HUES48 (cell line): ENCODE data around the gene SETD7.

Experiments
- H3K27ac ChIP-seq: one replicate; pipeline ENCODE4 v1.7.0; 2013; ENCODE audit warnings: low read depth, low read length, inconsistent platforms
- H3K27me3 ChIP-seq: 2 replicates; pipeline ENCODE4 v1.6.1; 2013; ENCODE audit warnings: mild to moderate bottlenecking, low read length; ENCODE audit not compliant: control insufficient read depth, insufficient read depth
- H3K36me3 ChIP-seq: 2 replicates; pipeline ENCODE4 v1.6.1; 2013; ENCODE audit warnings: low read length; ENCODE audit not compliant: control insufficient read depth, insufficient read depth
- H3K4me1 ChIP-seq: 2 replicates; pipeline ENCODE4 v1.6.1; 2013; ENCODE audit warnings: mild to moderate bottlenecking, low read length; ENCODE audit not compliant: control insufficient read depth, insufficient read depth
- H3K4me3 ChIP-seq: 2 replicates; pipeline ENCODE4 v1.5.1; 2013; ENCODE audit warnings: mild to moderate bottlenecking, low read depth, low read length
- H3K9ac ChIP-seq: 2 replicates; pipeline ENCODE4 v1.6.1; 2013; ENCODE audit warnings: mild to moderate bottlenecking, low read depth, low read length, moderate library complexity
- H3K9me3 ChIP-seq: 2 replicates; pipeline ENCODE4 v1.6.1; 2013; ENCODE audit warnings: low read length; ENCODE audit not compliant: control insufficient read depth, insufficient read depth

The SETD7 gene

GRCh38 chr4:139556071-139556723 is at the start of gene SETD7:
Gene SETD7 (minus strand): TSS chr4:139556219. CDS start chr4:139556137, 82 bp downstream.
- Histone ChIP-seq H3K27me3 (peaks cover 77% of the 10 kb centered on the region), H3K27ac (peak within 1 kb of the TSS; percentile 50), H3K9me3 (no peaks in the 10 kb centered on the region), H3K9ac (peak within 1 kb of the TSS; percentile 59), H3K4me3 (peak within 1 kb of the TSS; percentile 72), H3K4me1 (peaks cover 25% of the 10 kb centered on the region), H3K36me3 (no peaks in the 10 kb centered on the region)

DNA sequence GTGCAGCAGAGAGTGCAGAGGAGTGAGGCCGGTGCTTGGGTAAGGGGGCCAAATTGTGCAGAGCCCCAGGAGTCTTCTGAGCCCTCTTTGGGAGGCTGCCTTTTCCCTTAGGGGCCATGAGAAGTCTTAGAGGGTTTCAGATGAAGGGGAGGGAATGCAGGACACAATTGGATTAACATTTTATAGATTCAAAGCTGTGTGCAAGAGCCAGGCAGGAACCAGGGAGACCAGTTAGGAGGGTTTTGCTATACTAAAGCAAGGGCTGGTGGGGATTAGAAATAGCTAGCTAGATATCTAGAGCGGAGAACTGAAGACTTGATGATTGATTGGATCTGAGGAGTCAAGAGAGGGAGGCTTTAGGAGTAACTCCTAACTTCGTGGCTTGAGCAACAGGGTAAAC is 49.5 kb upstream of the SETD7 start:
- no peaks in the 10 kb centered on the region for H3K9me3 ChIP-seq
- 0 out of 2 replicates have a peak, but pooled peaks cover 4% of the 10 kb centered on the region for H3K27me3 ChIP-seq
- no peak overlapping the region for H3K4me3 ChIP-seq
- H3K27ac ChIP-seq, result no peak overlapping the region
- H3K9ac ChIP-seq, result no peak overlapping the region
- H3K36me3 ChIP-seq, result no peaks in the 10 kb centered on the region
- H3K4me1 ChIP-seq, result peaks cover 7% of the 10 kb centered on the region

DNA sequence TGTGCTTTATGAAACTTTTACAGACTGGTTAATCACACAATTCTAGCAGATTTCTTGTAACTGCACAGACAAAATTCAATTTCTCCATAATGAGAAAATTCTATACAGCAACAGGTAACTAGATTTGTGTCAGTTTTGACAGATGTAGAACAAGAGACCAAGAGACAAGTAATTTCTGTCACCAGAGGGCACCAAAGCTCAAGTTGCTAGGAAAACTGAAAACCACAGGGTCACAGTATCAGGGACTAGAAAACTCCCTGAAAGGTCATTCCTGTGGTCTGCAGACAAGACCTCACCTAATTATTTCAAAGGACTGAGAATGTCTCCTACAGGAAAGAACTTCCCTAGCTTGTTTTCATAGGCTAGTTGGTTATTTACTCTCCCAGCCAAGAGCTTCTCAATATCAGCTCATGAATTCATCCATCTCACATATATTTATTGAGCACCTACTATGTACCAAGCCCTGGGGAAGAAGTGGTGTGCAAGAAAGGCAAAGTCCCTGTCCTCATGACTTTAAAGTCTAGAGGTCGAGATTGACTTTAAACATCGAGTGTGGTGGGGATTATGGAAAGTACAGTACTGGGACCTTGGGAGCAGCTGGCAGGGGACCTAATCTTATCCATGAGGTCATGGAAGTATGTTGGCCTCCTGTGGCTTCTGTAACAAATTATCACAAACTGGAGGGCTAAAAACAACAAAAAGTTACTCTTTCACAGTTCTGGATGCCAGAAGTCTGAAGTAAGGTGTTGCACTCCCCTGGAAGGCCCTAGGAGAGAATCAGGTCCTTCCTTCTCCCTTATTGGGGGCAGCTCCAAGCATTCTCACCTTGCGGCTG is 47.8 kb upstream of the SETD7 start:
- H3K4me1 ChIP-seq, result peaks cover 7% of the 10 kb centered on the region
- H3K9me3 ChIP-seq, result no peaks in the 10 kb centered on the region
- no peak overlapping the region for H3K4me3 ChIP-seq
- no peaks in the 10 kb centered on the region for H3K36me3 ChIP-seq
- H3K9ac ChIP-seq, result no peak overlapping the region
- peak overlapping the region; percentile 22 for H3K27ac ChIP-seq
- H3K27me3 ChIP-seq, result 0 out of 2 replicates have a peak, but pooled peaks cover 4% of the 10 kb centered on the region

GRCh38 chr4:139602776-139603360 is 46.8 kb upstream of the SETD7 start:
- H3K9me3 ChIP-seq, result no peaks in the 10 kb centered on the region
- no peak overlapping the region for H3K4me3 ChIP-seq
- no peaks in the 10 kb centered on the region for H3K36me3 ChIP-seq
- H3K27me3 ChIP-seq, result 0 out of 2 replicates have a peak, but pooled peaks cover 4% of the 10 kb centered on the region
- H3K4me1 ChIP-seq, result peaks cover 7% of the 10 kb centered on the region
- H3K9ac ChIP-seq, result no peak overlapping the region
- H3K27ac ChIP-seq, result no peak overlapping the region

- no peaks in the 10 kb centered on the region for H3K27me3 ChIP-seq
- H3K4me3 ChIP-seq, result no peak overlapping the region
- H3K9me3 ChIP-seq, result no peaks in the 10 kb centered on the region
- no peak overlapping the region for H3K9ac ChIP-seq
- no peak overlapping the region for H3K27ac ChIP-seq
- H3K36me3 ChIP-seq, result no peaks in the 10 kb centered on the region
- no peaks in the 10 kb centered on the region for H3K4me1 ChIP-seq
These were observed 44.6 kb upstream of the SETD7 start for GRCh38 chr4:139600662-139601061.

- H3K4me3 ChIP-seq, result no peak overlapping the region
These were observed 43.8 kb upstream of the SETD7 start for GRCh38 chr4:139599594-139600374.

GRCh38 chr4:139599076-139599475 is 43.1 kb upstream of the SETD7 start:
- Histone ChIP-seq H3K4me1 (no peaks in the 10 kb centered on the region), H3K27ac (no peak overlapping the region)

More at GRCh38 chr4:139599594-139600374, 43.8 kb upstream of the SETD7 start:
- no peak overlapping the region for H3K9ac ChIP-seq
- no peaks in the 10 kb centered on the region for H3K36me3 ChIP-seq
- H3K27me3 ChIP-seq, result no peaks in the 10 kb centered on the region
- H3K9me3 ChIP-seq, result no peaks in the 10 kb centered on the region
- H3K4me1 ChIP-seq, result no peaks in the 10 kb centered on the region
- H3K27ac ChIP-seq, result no peak overlapping the region

DNA sequence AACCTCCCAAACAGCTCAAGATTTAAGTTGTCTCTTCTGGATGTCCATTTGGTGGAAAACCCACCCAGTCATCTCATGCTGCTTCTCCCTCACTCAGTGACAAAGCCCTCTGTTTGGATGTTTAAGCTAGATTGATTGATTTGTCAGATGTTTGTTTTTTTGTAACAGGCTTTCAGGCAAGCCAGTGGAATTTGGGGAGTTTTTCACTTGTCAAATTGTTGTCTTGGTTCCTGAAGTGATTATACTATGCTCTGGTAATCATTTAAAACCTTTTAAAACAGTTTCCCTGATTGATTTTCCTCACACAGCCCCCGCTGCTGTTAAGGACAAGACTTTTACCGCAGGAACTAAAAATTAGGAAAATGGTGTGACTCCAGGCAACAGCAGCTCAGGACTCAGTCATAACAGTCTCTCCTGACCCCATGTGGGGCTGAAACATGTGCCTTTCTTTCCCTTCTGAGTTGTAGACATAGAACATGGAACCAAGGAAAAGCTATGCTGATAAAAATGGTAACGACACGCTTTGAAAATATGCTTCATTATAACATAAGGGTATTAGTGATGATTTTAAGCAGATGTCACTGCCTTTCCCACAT is 40.8 kb upstream of the SETD7 start:
- H3K4me1 ChIP-seq, result no peaks in the 10 kb centered on the region
- no peaks in the 10 kb centered on the region for H3K27me3 ChIP-seq
- H3K36me3 ChIP-seq, result no peaks in the 10 kb centered on the region
- no peak overlapping the region for H3K27ac ChIP-seq
- no peak overlapping the region for H3K4me3 ChIP-seq
- H3K9ac ChIP-seq, result no peak overlapping the region
- no peaks in the 10 kb centered on the region for H3K9me3 ChIP-seq

More at GRCh38 chr4:139599076-139599475, 43.1 kb upstream of the SETD7 start:
- H3K36me3 ChIP-seq, result no peaks in the 10 kb centered on the region
- no peak overlapping the region for H3K9ac ChIP-seq
- H3K4me3 ChIP-seq, result no peak overlapping the region
- no peaks in the 10 kb centered on the region for H3K27me3 ChIP-seq
- no peaks in the 10 kb centered on the region for H3K9me3 ChIP-seq

GRCh38 chr4:139596034-139596683 is 40.1 kb upstream of the SETD7 start:
- no peak overlapping the region for H3K9ac ChIP-seq
- H3K9me3 ChIP-seq, result no peaks in the 10 kb centered on the region
- H3K4me3 ChIP-seq, result no peak overlapping the region
- H3K36me3 ChIP-seq, result no peaks in the 10 kb centered on the region
- no peaks in the 10 kb centered on the region for H3K4me1 ChIP-seq
- no peaks in the 10 kb centered on the region for H3K27me3 ChIP-seq
- H3K27ac ChIP-seq, result no peak overlapping the region
